Measurements from ENCODE around the gene SAP30L. TPM values are rescaled to one million over a fixed set of nuclear protein-coding genes. Genes with fewer than 3 reads are reported as not detected.

The SAP30L gene
- total and polyA plus RNA-seq, 2 of the 13 experiments (the other 11 are each of a cell fraction or from before 2014, with no cell fraction given) = 27.9 to 37.2 TPM

DNA sequence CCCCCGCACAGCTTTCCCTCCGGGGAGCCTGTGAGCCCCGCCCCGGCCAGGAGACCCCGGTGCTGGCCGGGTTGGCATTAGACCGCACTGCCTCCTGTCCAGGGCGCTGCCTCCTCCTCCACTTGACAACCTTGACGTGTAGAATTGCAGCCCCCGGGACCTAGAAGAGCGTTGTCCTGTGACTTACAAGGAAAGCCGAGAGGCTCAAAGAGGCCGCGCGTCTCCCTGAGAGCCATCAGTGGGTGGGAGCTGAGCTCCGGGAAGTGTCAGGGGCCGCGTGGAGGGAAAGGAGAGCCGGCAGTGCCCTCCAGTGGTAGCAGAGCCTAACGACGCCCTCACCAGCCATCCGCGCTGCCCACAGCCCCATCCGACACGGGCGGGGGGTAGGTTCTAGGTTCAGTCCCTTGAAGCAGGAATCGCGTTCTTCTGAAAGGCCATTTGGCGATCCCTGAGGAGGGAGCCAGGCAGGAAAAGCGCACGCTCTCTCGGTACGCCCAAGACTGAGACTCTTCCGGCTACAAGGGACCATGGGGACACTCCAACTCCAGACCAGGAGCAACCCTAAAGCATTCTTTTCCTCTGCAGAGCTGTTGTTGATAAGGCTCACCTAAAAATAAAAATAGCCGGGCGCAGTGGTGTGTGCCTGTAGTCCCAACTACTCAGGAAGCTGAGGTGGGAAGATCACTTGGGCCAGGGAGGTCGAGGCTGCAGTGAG, 40.6 kb upstream of the SAP30L start (continued):
- TF ChIP-seq, protein P1, sequence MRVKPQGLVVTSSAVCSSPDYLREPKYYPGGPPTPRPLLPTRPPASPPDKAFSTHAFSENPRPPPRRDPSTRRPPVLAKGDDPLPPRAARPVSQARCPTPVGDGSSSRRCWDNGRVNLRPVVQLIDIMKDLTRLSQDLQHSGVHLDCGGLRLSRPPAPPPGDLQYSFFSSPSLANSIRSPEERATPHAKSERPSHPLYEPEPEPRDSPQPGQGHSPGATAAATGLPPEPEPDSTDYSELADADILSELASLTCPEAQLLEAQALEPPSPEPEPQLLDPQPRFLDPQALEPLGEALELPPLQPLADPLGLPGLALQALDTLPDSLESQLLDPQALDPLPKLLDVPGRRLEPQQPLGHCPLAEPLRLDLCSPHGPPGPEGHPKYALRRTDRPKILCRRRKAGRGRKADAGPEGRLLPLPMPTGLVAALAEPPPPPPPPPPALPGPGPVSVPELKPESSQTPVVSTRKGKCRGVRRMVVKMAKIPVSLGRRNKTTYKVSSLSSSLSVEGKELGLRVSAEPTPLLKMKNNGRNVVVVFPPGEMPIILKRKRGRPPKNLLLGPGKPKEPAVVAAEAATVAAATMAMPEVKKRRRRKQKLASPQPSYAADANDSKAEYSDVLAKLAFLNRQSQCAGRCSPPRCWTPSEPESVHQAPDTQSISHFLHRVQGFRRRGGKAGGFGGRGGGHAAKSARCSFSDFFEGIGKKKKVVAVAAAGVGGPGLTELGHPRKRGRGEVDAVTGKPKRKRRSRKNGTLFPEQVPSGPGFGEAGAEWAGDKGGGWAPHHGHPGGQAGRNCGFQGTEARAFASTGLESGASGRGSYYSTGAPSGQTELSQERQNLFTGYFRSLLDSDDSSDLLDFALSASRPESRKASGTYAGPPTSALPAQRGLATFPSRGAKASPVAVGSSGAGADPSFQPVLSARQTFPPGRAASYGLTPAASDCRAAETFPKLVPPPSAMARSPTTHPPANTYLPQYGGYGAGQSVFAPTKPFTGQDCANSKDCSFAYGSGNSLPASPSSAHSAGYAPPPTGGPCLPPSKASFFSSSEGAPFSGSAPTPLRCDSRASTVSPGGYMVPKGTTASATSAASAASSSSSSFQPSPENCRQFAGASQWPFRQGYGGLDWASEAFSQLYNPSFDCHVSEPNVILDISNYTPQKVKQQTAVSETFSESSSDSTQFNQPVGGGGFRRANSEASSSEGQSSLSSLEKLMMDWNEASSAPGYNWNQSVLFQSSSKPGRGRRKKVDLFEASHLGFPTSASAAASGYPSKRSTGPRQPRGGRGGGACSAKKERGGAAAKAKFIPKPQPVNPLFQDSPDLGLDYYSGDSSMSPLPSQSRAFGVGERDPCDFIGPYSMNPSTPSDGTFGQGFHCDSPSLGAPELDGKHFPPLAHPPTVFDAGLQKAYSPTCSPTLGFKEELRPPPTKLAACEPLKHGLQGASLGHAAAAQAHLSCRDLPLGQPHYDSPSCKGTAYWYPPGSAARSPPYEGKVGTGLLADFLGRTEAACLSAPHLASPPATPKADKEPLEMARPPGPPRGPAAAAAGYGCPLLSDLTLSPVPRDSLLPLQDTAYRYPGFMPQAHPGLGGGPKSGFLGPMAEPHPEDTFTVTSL (CRISPR knock-in tag; IDR thresholded peaks at IDR 0.05; ENCODE audit: borderline replicate concordance) = no peak
- no peak for TF ChIP-seq SUZ12 (IDR thresholded peaks at IDR 0.05; ENCODE audit: low read depth, low read length)
- TF ChIP-seq ZNF501 (CRISPR knock-in tag; IDR thresholded peaks at IDR 0.05) = peak; percentile 73; the same call in 1 of the 2 replicates
- no peak for TF ChIP-seq TOE1 (CRISPR knock-in tag; IDR thresholded peaks at IDR 0.05)
- 0 out of 2 replicates have a peak, but pooled peaks have one; percentile 59 for TF ChIP-seq THAP7 (CRISPR knock-in tag; IDR thresholded peaks at IDR 0.05)
- no peak for TF ChIP-seq RCOR2 (CRISPR knock-in tag; IDR thresholded peaks at IDR 0.05)
- TF ChIP-seq ISX (CRISPR knock-in tag; conservative IDR thresholded peaks at IDR 0.05) = no peak
- peak; percentile 6; the same call in 1 of the 2 replicates for TF ChIP-seq MAZ (IDR thresholded peaks at IDR 0.05; ENCODE audit: borderline replicate concordance, low read depth, low read length)
- 0 out of 2 replicates have a peak, but pooled peaks have one; percentile 21 for TF ChIP-seq MAZ (CRISPR knock-in tag; IDR thresholded peaks at IDR 0.05; ENCODE audit: low read depth)
- TF ChIP-seq SALL1 (CRISPR knock-in tag; IDR thresholded peaks at IDR 0.05) = peak; percentile 77; the same call in 1 of the 2 replicates
- TF ChIP-seq, protein P2, sequence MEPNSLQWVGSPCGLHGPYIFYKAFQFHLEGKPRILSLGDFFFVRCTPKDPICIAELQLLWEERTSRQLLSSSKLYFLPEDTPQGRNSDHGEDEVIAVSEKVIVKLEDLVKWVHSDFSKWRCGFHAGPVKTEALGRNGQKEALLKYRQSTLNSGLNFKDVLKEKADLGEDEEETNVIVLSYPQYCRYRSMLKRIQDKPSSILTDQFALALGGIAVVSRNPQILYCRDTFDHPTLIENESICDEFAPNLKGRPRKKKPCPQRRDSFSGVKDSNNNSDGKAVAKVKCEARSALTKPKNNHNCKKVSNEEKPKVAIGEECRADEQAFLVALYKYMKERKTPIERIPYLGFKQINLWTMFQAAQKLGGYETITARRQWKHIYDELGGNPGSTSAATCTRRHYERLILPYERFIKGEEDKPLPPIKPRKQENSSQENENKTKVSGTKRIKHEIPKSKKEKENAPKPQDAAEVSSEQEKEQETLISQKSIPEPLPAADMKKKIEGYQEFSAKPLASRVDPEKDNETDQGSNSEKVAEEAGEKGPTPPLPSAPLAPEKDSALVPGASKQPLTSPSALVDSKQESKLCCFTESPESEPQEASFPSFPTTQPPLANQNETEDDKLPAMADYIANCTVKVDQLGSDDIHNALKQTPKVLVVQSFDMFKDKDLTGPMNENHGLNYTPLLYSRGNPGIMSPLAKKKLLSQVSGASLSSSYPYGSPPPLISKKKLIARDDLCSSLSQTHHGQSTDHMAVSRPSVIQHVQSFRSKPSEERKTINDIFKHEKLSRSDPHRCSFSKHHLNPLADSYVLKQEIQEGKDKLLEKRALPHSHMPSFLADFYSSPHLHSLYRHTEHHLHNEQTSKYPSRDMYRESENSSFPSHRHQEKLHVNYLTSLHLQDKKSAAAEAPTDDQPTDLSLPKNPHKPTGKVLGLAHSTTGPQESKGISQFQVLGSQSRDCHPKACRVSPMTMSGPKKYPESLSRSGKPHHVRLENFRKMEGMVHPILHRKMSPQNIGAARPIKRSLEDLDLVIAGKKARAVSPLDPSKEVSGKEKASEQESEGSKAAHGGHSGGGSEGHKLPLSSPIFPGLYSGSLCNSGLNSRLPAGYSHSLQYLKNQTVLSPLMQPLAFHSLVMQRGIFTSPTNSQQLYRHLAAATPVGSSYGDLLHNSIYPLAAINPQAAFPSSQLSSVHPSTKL (CRISPR knock-in tag; IDR thresholded peaks at IDR 0.05) = no peak
- peak; percentile 99 for TF ChIP-seq CTCF (CRISPR knock-in tag; IDR thresholded peaks at IDR 0.05)
- TF ChIP-seq RORA (CRISPR knock-in tag; IDR thresholded peaks at IDR 0.05) = no peak
- TF ChIP-seq, protein P3, sequence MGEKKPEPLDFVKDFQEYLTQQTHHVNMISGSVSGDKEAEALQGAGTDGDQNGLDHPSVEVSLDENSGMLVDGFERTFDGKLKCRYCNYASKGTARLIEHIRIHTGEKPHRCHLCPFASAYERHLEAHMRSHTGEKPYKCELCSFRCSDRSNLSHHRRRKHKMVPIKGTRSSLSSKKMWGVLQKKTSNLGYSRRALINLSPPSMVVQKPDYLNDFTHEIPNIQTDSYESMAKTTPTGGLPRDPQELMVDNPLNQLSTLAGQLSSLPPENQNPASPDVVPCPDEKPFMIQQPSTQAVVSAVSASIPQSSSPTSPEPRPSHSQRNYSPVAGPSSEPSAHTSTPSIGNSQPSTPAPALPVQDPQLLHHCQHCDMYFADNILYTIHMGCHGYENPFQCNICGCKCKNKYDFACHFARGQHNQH (CRISPR knock-in tag; IDR thresholded peaks at IDR 0.05) = no peak; the same call in 1 of the 2 replicates
- TF ChIP-seq ZNF772 (CRISPR knock-in tag; IDR thresholded peaks at IDR 0.05) = no peak
